SK-N-SH (cell line): Measurements from ENCODE around the gene CNNM3. TPM values are rescaled to one million over a fixed set of nuclear protein-coding genes. Genes with fewer than 3 reads are reported as not detected.

ENCODE experiments used
- CTCF ChIA-PET: fragments of 300-600, 350-600 bp; formaldehyde crosslinking; extraction: SDS; loops from one replicate; lab custom pipeline; 2021; lab: Yijun Ruan, JAX
- POLR2A ChIA-PET: fragments of 350-600 bp; sonication (Branson Sonifier 250); formaldehyde crosslinking; extraction: SDS; loops from one replicate; lab custom pipeline; 2020; ENCODE audit warnings: antibody characterized with exemption, inconsistent platforms; lab: Yijun Ruan, JAX
- DNase-seq: peaks from one replicate; pipeline ENCODE4 v3.0.0; 2012
- H2AFZ ChIP-seq: fragments of 200-600 bp; sonication (generic); 2 replicates; pipeline ENCODE4 v1.8.1; 2016; ENCODE audit warnings: antibody characterized with exemption, mild to moderate bottlenecking, low read depth
- H3F3A ChIP-seq: fragments of 200-600 bp; sonication (generic); replicated peaks from 2 replicates; pipeline ENCODE3; 2016; ENCODE audit warnings: antibody characterized with exemption, mild to moderate bottlenecking; ENCODE audit not compliant: insufficient read depth
- H3K27ac ChIP-seq, 2 experiments: fragments of 200-500 bp in 1 of 2; fragments of 200-600 bp in 1 of 2; sonication (Bioruptor generic) in 1 of 2; sonication (generic), shearing (Covaris generic) in 1 of 2; 2 replicates each; pipeline versions ENCODE4 v1.5.1 to v1.6.1; 2014 to 2016; ENCODE audit warnings: low read depth in 2 of 2, inconsistent platforms in 1 of 2, low read length in 1 of 2, mild to moderate bottlenecking in 1 of 2, mixed read lengths in 1 of 2
- H3K27me3 ChIP-seq: fragments of 200-600 bp; sonication (generic), shearing (Covaris generic); 2 replicates; pipeline ENCODE4 v1.6.1; 2016; ENCODE audit warnings: mixed run types; ENCODE audit not compliant: insufficient read depth
- H3K36me3 ChIP-seq, 2 experiments: fragments of 200-500 bp in 1 of 2; fragments of 200-600 bp in 1 of 2; sonication (Bioruptor generic) in 1 of 2; sonication (generic) in 1 of 2; replicated peaks in 1 of 2; 2 replicates each; pipeline versions ENCODE3 to v1.5.1; 2014 to 2016; ENCODE audit warnings: low read length in 1 of 2, mild to moderate bottlenecking in 1 of 2; ENCODE audit not compliant: insufficient read depth in 2 of 2, control insufficient read depth in 1 of 2
- H3K4me1 ChIP-seq, 2 experiments: fragments of 200-500 bp in 1 of 2; fragments of 200-600 bp in 1 of 2; sonication (Bioruptor generic) in 1 of 2; sonication (generic), shearing (Covaris generic) in 1 of 2; 2 replicates each; pipeline versions ENCODE4 v1.5.1 to v1.6.1; 2014 to 2016; ENCODE audit warnings: low read depth in 1 of 2, low read length in 1 of 2, mixed run types in 1 of 2; ENCODE audit not compliant: insufficient read depth in 2 of 2, control insufficient read depth in 1 of 2
- H3K4me2 ChIP-seq: fragments of 200-600 bp; sonication (generic), shearing (Covaris generic); 2 replicates; pipeline ENCODE4 v1.6.1; 2017; ENCODE audit warnings: mixed run types
- H3K4me3 ChIP-seq, 2 experiments: fragments of 200-500 bp in 1 of 2; fragments of 200-600 bp in 1 of 2; sonication (Bioruptor generic) in 1 of 2; sonication (generic), shearing (Covaris generic) in 1 of 2; 2 replicates each; pipeline versions ENCODE4 v1.5.1 to v1.8.1; 2014 to 2016; ENCODE audit warnings: low read depth in 2 of 2, inconsistent platforms in 1 of 2, low read length in 1 of 2, mild to moderate bottlenecking in 1 of 2, mixed read lengths in 1 of 2, moderate library complexity in 1 of 2
- H3K79me2 ChIP-seq: fragments of 200-600 bp; sonication (generic); 2 replicates; pipeline ENCODE4 v1.8.1; 2017; ENCODE audit warnings: mild to moderate bottlenecking; ENCODE audit not compliant: insufficient read depth
- H3K9ac ChIP-seq: fragments of 200-600 bp; sonication (generic); 2 replicates; pipeline ENCODE4 v1.6.1; 2017; ENCODE audit warnings: mixed run types
- H3K9me2 ChIP-seq: fragments of 200-600 bp; sonication (generic); 2 replicates; pipeline ENCODE4 v1.6.1; 2017; ENCODE audit warnings: mixed run types
- H3K9me3 ChIP-seq: fragments of 200-600 bp; sonication (generic); 2 replicates; pipeline ENCODE4 v1.6.1; 2017; ENCODE audit warnings: mixed run types, mild to moderate bottlenecking, moderate library complexity
- H4K20me1 ChIP-seq: fragments of 200-600 bp; sonication (generic); 2 replicates; pipeline ENCODE4 v1.6.1; 2017; ENCODE audit warnings: mild to moderate bottlenecking, mixed run types; ENCODE audit not compliant: insufficient read depth
- CHD2 ChIP-seq: fragments of 150-350 bp; IDR thresholded peaks from 2 replicates; pipeline ENCODE4 v1.6.1; 2018; ENCODE audit warnings: low read length; ENCODE audit not compliant: partially characterized antibody
- ELF1 ChIP-seq: IDR thresholded peaks from 2 replicates; pipeline ENCODE4 v1.4.0; 2012
- FOSL2 ChIP-seq: IDR thresholded peaks from 2 replicates; pipeline ENCODE4 v1.4.0; 2012; ENCODE audit warnings: low read depth, mild to moderate bottlenecking, moderate library complexity, borderline replicate concordance
- FOXJ3 ChIP-seq: sonication (generic); formaldehyde crosslinking; IDR thresholded peaks from 2 replicates; pipeline ENCODE4 v1.5.1; 2020; ENCODE audit warnings: mild to moderate bottlenecking, missing genetic modification reagents
- GABPA ChIP-seq: IDR thresholded peaks from 2 replicates; pipeline ENCODE4 v1.4.0; 2012; ENCODE audit warnings: low read depth, mild to moderate bottlenecking
- IRF3 ChIP-seq: fragments of 150-350 bp; IDR thresholded peaks from 2 replicates; pipeline ENCODE4 v1.6.1; 2016; ENCODE audit warnings: mild to moderate bottlenecking, low read depth, low read length
- NRF1 ChIP-seq: IDR thresholded peaks from 2 replicates; pipeline ENCODE4 v1.6.1; 2012; ENCODE audit warnings: low read depth, mild to moderate bottlenecking, low read length
- POLR2AphosphoS5 ChIP-seq: IDR thresholded peaks from 2 replicates; pipeline ENCODE4 v1.6.1; 2012; ENCODE audit warnings: low read depth, low read length
- RAD21 ChIP-seq: IDR thresholded peaks from 2 replicates; pipeline ENCODE4 v1.6.1; 2012; ENCODE audit warnings: mild to moderate bottlenecking, low read length
- SMC3 ChIP-seq: IDR thresholded peaks from 2 replicates; pipeline ENCODE4 v1.6.1; 2012; ENCODE audit warnings: low read depth, low read length, improper control_type of control experiment
- TCF12 ChIP-seq: IDR thresholded peaks from 2 replicates; pipeline ENCODE4 v1.4.0; 2012
- YY1 ChIP-seq: IDR thresholded peaks from 2 replicates; pipeline ENCODE4 v1.4.0; 2012; ENCODE audit warnings: low read depth, mild to moderate bottlenecking
- WGBS: methylation state at CpG from one replicate; pipeline ENCODE4 v1.1.6; 2017; ENCODE audit warnings: low lambda C conversion rate; 5-methylcytosine and 5-hydroxymethylcytosine counted together
- polyA plus RNA-seq, 3 experiments: library from polyadenylated mRNA; depleted of rRNA; stranded (reverse); fragments of >200 nt; gene quantifications; 2 replicates each; pipeline ENCODE4 v1.2.3, GENCODE V29; 2012
- TF ChIP-seq, protein P1 (sequence below): IDR thresholded peaks from 2 replicates; pipeline ENCODE4 v1.4.0; 2012; ENCODE audit warnings: low read depth, borderline replicate concordance
- TF ChIP-seq, protein P2 (sequence below): IDR thresholded peaks from 2 replicates; pipeline ENCODE4; 2012
- TF ChIP-seq, protein P3 (sequence below): IDR thresholded peaks from 2 replicates; pipeline ENCODE4 v1.4.0; 2012; ENCODE audit warnings: low read depth, borderline replicate concordance
- TF ChIP-seq, protein P4 (sequence below): fragments of 150-350 bp; IDR thresholded peaks from 2 replicates; pipeline ENCODE4 v1.6.1; 2017; ENCODE audit warnings: antibody characterized with exemption, low read length, low read depth, borderline replicate concordance

The CNNM3 gene
- polyA plus RNA-seq, 1 of the 3 experiments (the other 2 are of a cell fraction): 14.7 TPM

DNA sequence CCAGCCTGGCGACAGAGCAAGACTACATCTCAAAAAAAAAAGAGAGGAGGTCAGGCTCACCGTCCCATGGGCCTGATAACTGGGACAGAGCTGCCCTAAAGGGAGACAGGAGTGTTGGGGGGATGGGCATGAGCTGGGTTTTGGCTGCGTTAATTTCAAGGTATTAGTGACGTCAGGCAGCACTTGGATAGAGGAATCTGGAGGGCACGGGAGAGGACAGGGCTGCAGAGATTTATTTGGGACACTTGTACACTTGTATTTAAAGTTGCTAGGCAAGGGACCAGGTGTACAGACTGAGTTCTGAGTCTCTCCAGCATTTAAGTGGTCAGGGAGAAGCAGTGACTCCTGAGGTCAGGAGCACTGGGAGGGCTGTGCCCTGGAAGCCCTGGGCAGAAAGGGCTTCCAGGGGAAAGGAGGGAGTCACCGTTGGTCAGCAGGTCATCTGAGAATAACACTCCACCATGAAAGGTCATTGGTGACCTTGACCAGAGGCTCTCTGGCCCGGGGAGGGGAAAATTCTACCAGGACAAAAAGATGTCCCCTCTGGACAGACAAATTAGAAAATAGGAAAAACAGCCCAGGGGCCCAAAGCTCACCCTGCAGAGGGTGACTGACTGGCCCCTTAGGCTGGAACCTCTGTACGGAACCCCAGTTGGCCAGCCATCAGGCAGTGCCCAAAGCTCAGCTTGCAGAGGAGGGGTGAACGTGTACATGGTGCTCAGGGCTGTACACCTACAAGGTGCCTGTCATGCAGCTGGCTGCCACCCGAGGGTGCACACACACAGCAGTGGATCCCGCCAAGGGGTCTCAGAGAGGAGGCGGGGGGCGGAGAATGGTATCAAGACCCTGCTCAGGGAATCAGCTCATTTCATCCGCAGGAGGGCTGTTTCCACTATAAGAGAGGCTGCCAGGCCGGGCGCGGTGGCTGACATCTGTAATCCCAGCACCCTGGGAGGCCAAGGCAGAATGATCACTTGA, 23.0 kb upstream of the CNNM3 start:
- CTCF ChIA-PET: interaction anchor here (0.6 kb wide), 1 partner anchor 23 kb away, joined by 3 read pairs; the partner anchor contains the start of gene CNNM3
- no peaks in the 10 kb centered on the region for H4K20me1 ChIP-seq
- H3K36me3 ChIP-seq: no peaks in the 10 kb centered on the region
- H3K9me3 ChIP-seq: no peaks in the 10 kb centered on the region
- no peaks in the 10 kb centered on the region for H3K9me2 ChIP-seq
- H3K79me2 ChIP-seq: no peaks in the 10 kb centered on the region
- H3F3A ChIP-seq: no peaks in the 10 kb centered on the region
- POLR2A ChIA-PET: no interaction called here
- TF ChIP-seq IRF3 (no peak), CHD2 (no peak), ELF1 (no peak), POLR2AphosphoS5 (no peak), YY1 (no peak), GABPA (no peak), RAD21 (no peak), TCF12 (no peak), SMC3 (no peak), NRF1 (no peak), FOXJ3 (CRISPR knock-in tag) (no peak), FOSL2 (no peak)
- TF ChIP-seq, protein P1, sequence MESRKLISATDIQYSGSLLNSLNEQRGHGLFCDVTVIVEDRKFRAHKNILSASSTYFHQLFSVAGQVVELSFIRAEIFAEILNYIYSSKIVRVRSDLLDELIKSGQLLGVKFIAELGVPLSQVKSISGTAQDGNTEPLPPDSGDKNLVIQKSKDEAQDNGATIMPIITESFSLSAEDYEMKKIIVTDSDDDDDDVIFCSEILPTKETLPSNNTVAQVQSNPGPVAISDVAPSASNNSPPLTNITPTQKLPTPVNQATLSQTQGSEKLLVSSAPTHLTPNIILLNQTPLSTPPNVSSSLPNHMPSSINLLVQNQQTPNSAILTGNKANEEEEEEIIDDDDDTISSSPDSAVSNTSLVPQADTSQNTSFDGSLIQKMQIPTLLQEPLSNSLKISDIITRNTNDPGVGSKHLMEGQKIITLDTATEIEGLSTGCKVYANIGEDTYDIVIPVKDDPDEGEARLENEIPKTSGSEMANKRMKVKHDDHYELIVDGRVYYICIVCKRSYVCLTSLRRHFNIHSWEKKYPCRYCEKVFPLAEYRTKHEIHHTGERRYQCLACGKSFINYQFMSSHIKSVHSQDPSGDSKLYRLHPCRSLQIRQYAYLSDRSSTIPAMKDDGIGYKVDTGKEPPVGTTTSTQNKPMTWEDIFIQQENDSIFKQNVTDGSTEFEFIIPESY: no peak
- TF ChIP-seq, protein P2, sequence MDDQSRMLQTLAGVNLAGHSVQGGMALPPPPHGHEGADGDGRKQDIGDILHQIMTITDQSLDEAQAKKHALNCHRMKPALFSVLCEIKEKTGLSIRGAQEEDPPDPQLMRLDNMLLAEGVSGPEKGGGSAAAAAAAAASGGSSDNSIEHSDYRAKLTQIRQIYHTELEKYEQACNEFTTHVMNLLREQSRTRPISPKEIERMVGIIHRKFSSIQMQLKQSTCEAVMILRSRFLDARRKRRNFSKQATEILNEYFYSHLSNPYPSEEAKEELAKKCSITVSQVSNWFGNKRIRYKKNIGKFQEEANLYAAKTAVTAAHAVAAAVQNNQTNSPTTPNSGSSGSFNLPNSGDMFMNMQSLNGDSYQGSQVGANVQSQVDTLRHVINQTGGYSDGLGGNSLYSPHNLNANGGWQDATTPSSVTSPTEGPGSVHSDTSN: no peak
- TF ChIP-seq, protein P3, sequence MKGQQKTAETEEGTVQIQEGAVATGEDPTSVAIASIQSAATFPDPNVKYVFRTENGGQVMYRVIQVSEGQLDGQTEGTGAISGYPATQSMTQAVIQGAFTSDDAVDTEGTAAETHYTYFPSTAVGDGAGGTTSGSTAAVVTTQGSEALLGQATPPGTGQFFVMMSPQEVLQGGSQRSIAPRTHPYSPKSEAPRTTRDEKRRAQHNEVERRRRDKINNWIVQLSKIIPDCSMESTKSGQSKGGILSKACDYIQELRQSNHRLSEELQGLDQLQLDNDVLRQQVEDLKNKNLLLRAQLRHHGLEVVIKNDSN: no peak
- TF ChIP-seq, protein P4, sequence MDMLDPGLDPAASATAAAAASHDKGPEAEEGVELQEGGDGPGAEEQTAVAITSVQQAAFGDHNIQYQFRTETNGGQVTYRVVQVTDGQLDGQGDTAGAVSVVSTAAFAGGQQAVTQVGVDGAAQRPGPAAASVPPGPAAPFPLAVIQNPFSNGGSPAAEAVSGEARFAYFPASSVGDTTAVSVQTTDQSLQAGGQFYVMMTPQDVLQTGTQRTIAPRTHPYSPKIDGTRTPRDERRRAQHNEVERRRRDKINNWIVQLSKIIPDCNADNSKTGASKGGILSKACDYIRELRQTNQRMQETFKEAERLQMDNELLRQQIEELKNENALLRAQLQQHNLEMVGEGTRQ: no peak
- WGBS: 85% methylated on average over 16 of the region's 17 CpGs
- no peak overlapping the region for H3K4me2 ChIP-seq
- H3K9ac ChIP-seq: no peak overlapping the region
- H3K27ac ChIP-seq: no peak overlapping the region
- H3K4me3 ChIP-seq: no peak overlapping the region
- H3K4me1 ChIP-seq: peaks cover 7 to 11% of the 10 kb centered on the region in 2 experiments; a peak in 2 of 4 replicates
- no peak overlapping the region for H2AFZ ChIP-seq
- H3K27me3 ChIP-seq: no peaks in the 10 kb centered on the region
- no peak for DNase-seq
